HG02642 (cell line): ENCODE measurements around the gene EVI2A.
"Not testable (repeated sequence)": the region's sequence is repeated elsewhere in the genome, so short reads cannot be mapped to it uniquely, and the experiment has no call there.

ENCODE experiments used
- ATAC-seq: cut with Tn5 transposase; IDR thresholded peaks from one replicate; pipeline ENCODE4 v1.9.1; 2021; ENCODE audit warnings: mild to moderate bottlenecking; ENCODE audit not compliant: unreplicated experiment, poor library complexity

EVI2A gene

GRCh38 chr17:31313982-31314781 is 7.2 kb downstream of the EVI2A start, which contains the start of gene EVI2B:
TSS of gene EVI2B (minus strand) at chr17:31314054. CDS start at chr17:31305609, 8,445 bp downstream.
- no peak for ATAC-seq

DNA sequence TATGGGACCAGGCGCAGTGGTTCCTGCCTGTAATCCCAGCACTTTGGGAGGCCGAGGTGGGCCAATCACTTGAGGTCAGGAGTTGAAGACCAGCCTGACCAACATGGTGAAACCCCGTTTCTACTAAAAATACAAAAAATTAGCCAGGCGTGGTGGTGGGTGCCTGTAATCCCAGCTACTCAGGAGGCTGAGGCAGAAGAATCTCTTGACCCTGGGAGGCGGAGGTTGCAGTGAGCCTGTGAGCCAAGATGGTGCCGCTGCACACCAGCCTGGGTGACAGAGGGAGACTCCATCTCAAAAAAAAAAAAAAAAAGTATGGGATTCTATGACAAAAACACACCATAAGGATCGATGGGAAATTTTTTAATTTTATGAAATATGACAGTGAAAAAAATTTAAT is 9.2 kb downstream of the EVI2A start:
- ATAC-seq, result not testable (repeated sequence)

DNA sequence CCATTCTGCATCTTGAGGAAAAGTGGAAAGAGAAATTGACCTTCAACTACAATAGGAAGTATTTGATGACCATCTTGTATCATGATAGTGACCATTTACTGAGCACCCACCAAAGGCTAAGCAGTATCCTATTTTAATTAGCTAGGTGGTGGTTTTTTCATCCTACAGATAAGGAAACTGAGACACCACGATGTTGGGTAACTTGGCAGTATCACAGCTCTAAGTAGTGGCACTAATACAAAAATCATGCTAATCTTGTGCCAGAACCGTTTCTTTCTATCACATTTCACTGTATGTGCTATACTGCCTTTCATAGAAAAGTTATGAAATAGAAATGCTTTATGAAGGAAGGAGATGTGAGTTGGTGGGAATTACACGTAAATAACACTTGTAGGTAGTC is 9.9 kb downstream of the EVI2A start:
- no peak for ATAC-seq

- no peak for ATAC-seq
Observed at GRCh38 chr17:31310886-31311285, 10.5 kb downstream of the EVI2A start.

DNA sequence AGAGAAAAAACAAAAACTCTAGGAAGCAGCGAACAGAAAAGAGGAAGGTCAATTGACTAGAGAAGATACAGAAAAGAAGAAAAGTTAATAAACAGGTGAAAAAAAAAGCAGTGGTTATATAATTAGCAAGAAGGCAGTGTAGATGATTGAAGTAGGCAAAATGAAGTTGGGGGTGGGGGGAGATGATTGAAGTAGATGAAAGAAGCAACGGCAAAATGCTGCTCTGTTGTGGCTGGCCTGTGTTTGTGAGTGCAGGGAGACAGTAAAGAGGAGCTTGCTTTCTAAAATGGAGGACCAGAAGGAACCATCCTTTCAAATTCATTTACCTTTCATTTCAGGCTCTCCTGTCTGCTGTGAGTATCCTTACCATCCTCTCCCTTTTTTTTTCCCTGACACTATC is 11.2 kb downstream of the EVI2A start:
- no peak for ATAC-seq

GRCh38 chr17:31309556-31309955 is 11.9 kb downstream of the EVI2A start:
- peak; percentile 34 for ATAC-seq

DNA sequence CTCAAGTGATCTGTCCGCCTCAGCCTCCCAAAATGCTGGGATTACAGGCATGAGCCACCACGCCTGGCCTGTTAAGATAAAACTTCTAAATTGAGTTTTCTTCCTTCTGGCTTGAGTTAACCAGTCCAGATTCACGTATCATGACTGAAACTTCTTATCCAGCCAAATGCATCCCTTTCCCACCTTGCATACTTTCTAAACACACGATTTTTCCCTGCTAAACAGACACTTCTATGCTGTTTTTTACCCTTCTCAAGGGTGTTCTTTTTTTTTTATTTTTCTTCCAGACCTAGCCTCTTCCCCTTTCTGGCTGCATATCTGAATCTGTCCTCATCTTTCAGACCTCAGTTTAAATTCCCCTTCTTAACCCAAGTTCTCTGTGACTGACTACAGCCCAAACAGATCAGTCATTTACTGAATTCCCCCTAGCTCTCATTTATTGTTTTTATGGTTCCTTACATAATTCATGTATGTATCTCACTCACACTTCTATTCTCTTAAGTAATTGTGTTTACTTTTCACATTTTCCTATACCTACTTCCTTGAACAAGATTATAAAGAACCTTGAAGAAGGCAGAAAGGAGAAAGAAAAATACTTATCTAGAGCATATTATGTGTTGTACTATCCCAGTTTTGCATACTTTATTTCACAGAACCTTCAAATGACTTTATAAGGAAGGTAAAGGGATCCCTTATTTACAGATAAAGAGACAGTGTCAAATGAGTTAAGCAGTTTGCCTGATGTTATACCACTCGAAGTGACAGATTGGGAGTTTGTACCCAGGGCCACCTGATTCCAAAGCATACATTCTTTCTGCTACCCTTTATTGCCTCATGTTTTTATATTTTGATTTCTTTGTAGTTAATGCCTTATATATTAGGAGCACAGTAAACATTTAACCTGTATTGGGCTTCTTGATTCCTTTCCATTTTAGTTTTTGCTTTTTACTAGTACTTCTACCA is 12.8 kb downstream of the EVI2A start:
- ATAC-seq, result no peak

DNA sequence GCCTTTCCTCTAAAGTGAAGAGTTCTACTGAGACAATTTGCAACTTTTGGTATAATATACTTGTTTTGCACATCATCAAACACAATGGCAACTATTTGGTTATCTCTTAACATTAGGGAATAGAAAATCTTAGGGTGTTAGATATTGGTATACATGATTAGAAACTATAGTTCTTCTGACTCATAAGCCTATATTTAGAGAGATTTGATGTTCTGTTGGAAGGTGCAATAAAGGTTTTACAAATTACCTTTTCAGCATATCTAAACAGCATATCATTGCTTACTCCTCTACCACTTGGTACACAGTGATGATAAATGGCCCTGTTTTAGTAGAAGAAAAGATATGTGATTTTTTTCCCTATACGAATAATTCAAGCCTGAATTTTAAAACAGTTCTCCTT is 13.8 kb downstream of the EVI2A start:
- no peak for ATAC-seq

- ATAC-seq, result no peak
Observed at GRCh38 chr17:31299624-31300023, 21.8 kb downstream of the EVI2A start.

DNA sequence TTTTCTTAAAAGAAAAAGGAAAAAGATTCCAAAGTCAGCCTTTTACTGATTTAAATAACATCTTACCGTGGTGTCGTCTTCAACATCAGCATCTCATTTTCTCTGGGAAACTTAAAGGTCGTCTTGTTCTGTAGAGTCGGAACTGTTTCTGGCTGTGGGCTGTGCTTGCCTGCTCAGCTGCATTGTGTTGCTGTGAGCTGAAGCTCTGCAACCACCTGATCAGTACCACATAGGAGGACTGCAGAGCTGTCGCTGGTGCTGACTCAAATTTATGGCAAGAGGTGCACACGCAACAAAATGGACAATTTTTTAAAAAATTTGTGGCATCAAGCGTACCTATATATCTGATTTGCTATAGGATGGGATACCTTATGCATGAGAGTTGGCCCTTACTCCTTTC is 24.3 kb downstream of the EVI2A start, which contains the start of gene OMG:
OMG (minus strand) TSS at position 150 of the 400 bp plus-strand sequence. CDS start 908 bp downstream, outside the sequence.
- no peak for ATAC-seq

DNA sequence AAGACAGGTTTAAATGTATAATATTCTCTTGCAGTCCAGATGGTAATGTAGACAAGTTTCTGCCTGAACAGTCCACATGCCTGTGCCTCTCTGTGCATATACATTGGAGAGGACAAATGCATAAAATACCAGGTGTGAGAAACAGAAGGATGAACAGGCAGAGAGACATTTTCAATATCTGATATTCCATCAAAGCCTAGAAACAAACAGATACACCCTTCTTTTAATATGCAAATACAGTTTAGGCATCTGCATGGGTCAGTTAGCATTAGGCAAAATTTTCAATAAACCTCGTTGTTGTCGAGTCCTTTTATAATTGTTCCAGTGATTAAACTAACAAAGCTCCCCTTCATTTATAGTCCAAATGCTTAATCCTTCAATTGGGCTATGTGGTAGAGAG is 25.3 kb downstream of the EVI2A start:
- ATAC-seq, result no peak

DNA sequence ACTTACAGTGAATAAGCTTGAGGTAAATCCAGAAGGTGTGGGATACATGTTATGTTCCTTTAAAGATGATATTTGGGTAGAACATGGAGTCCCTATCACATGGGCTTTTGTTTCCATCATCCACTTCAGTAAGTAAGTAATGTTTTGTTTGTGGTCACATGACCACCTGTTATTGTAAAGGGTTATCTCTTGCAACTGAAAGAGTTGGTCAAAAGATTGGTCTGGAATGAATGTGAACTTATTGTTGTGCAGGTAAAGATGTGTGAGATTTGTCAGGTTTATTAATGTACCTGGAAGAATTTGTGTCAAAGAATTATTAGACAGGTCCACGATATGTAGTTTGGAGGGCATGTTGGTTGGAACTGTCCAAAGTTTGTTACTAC is 25.9 kb downstream of the EVI2A start:
- no peak for ATAC-seq

GRCh38 chr17:31294820-31295488 is 26.5 kb downstream of the EVI2A start:
- no peak for ATAC-seq

DNA sequence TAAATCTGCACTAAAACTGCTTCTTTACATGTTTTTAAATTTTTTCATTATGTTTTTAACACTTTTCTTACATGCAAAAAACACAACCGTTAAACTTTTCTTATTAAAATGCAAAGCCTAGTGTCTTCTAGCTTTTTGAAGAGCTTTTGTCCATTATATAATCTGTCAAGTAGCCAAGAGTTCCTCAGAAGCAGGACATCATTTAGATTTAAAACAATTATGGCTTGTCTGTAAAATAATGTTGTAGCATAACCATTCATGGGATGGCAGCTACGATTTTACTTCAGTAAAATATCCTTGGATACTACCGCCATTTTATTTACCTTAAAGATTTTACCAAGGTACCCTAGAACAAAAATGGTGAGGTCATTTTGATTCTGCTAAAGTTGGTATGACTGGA is 27.2 kb downstream of the EVI2A start:
- ATAC-seq, result no peak

GRCh38 chr17:31293581-31293980 is 27.8 kb downstream of the EVI2A start:
- no peak for ATAC-seq

DNA sequence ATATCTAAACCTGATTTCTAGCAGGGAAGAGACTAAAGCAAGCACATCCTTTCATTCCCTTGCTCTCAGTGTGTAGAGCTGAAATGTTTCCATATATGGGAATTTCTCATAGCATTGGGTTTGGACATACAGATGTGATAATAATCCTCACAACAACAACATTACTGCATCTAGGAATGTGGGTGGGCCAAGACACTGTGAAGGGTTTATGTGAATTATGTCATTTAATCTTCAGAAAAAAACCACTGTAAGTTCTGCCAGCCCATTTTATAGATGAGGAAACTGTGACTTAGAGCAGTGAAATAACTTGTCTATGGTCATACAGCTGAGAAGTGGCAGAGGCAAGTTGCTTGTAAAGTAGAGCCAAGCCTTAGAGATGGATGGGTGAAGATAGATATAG is 29.6 kb downstream of the EVI2A start:
- ATAC-seq, result no peak

DNA sequence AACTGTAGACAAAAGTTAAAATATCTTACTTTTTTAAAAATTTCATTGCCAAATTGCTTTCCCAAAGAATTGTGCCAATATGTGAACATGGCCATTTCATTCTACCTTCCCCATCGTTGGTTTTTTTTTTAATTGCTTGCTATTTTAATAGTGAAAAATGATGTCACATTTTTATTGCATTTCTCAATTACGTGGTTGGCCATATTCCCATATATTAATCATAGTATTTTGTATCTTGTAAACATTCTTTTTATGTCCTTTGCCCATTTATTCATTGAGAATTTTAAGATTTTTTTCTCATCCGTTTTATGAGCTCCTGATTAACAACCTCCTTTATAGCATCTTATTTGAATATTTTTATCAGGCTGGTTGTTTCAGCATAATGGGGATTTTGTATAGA is 31.6 kb downstream of the EVI2A start:
- ATAC-seq, result no peak

DNA sequence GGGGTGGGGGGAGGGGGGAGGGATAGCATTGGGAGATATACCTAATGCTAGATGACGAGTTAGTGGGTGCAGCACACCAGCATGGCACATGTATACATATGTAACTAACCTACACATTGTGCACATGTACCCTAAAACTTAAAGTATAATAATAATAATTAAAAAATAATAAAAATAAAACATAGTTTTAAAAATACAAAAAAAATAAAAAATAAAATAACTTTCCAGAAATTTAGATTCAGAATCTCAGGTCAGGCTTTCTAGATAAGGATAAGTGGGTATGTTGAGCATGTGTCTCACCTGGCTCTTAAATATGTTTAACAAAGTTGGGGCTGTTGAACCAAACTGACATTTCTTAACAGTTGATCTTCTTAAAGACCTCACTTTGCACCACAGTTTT is 33.5 kb downstream of the EVI2A start:
- ATAC-seq, result not testable (repeated sequence)

- no peak for ATAC-seq
Observed at GRCh38 chr17:31286587-31286986, 34.8 kb downstream of the EVI2A start.

GRCh38 chr17:31283841-31284240 is 37.6 kb downstream of the EVI2A start:
- ATAC-seq, result no peak

GRCh38 chr17:31281061-31281460 is 40.4 kb downstream of the EVI2A start:
- ATAC-seq, result no peak
